K562 (cell line): ENCODE measurements around the gene FTSJ3. TPM values are rescaled to one million over a fixed set of nuclear protein-coding genes. Genes with fewer than 3 reads are reported as not detected.
A peak's percentile ranks its signal among the peaks of the same experiment; 100 is the strongest.

ENCODE experiments used
- BCOR ChIP-seq: fragments of 450-650 bp; IDR thresholded peaks from 2 replicates; pipeline ENCODE4 v1.6.1; 2016
- CBX5 ChIP-seq: IDR thresholded peaks from 2 replicates; pipeline ENCODE4 v1.6.1; 2014; ENCODE audit warnings: low read depth, borderline replicate concordance
- CREBBP ChIP-seq: IDR thresholded peaks from one replicate; pipeline ENCODE4 v1.6.1; 2012; ENCODE audit warnings: low read depth, mild to moderate bottlenecking, control low read depth, inconsistent platforms, low read length
- NR3C1 ChIP-seq: sonication (generic); formaldehyde crosslinking; IDR thresholded peaks from 2 replicates; pipeline ENCODE4 v1.8.1; 2022; ENCODE audit warnings: missing genetic modification reagents
- POLR2H ChIP-seq: IDR thresholded peaks from 2 replicates; pipeline ENCODE4 v1.6.1; 2016; ENCODE audit warnings: missing genetic modification characterization, low read depth, mild to moderate bottlenecking, control low read depth, missing compliant biosample characterization, moderate library complexity
- SIRT6 ChIP-seq: IDR thresholded peaks from one replicate; pipeline ENCODE4 v1.6.1; 2012; ENCODE audit warnings: low read depth, mild to moderate bottlenecking, control low read depth, inconsistent platforms, low read length, moderate library complexity
- SMARCB1 ChIP-seq: IDR thresholded peaks from 2 replicates; pipeline ENCODE4 v1.6.1; 2011; ENCODE audit warnings: improper control_type of control experiment, low read depth; ENCODE audit not compliant: insufficient read length
- TAF15 ChIP-seq: fragments of 200-400 bp; formaldehyde crosslinking; IDR thresholded peaks from 2 replicates; pipeline ENCODE4 v1.6.1; 2017; ENCODE audit warnings: mild to moderate bottlenecking, low read depth, low read length, moderate library complexity
- ZNF143 ChIP-seq: sonication (generic); formaldehyde crosslinking; IDR thresholded peaks from 2 replicates; pipeline ENCODE4 v1.9.0; 2022; ENCODE audit warnings: mild to moderate bottlenecking, missing genetic modification reagents
- polyA plus RNA-seq, 8 experiments: library from polyadenylated mRNA; depleted of rRNA in 4 of 8; stranded (reverse) in 5 of 8; unstranded in 3 of 8; fragments of >200 nt; fragmentation: Nextera tagmentation in 2 of 8; fragmentation: Illumina TruSeq in 1 of 8; extraction: Ambion mirVana in 2 of 8; extraction: Trizol in 1 of 8; gene quantifications; 2 replicates each; pipeline versions ENCODE4 v1.2.1 to v1.2.3, GENCODE V29; 2011 to 2014; ENCODE audit warnings: inconsistent platforms in 1 of 8, missing spikeins in 1 of 8
- total RNA-seq, 7 experiments: library from RNA; depleted of rRNA in 6 of 7; stranded (reverse); fragments of >200 nt in 6 of 7; fragmentation: Illumina TruSeq in 2 of 7; extraction: Trizol in 2 of 7; gene quantifications; 2 replicates each; pipeline versions ENCODE4 v1.2.1 to v1.2.3, GENCODE V29; 2011 to 2021; ENCODE audit warnings: low replicate concordance in 1 of 7
- TF ChIP-seq, protein P1 (sequence below): fragments of 450-650 bp; IDR thresholded peaks from 2 replicates; pipeline ENCODE4 v1.7.1; 2018; ENCODE audit warnings: mild to moderate bottlenecking, low read depth; ENCODE audit not compliant: partially characterized antibody
- TF ChIP-seq, protein P2 (sequence below): IDR thresholded peaks from 3 replicates; pipeline ENCODE4 v1.6.1; 2011; ENCODE audit warnings: borderline replicate concordance, mild to moderate bottlenecking, moderate library complexity; ENCODE audit not compliant: insufficient read length; ENCODE audit errors: extremely low read depth
- TF ChIP-seq, protein P3 (sequence below): fragments of 250-450 bp; sonication (Bioruptor Pico); IDR thresholded peaks from 2 replicates; pipeline ENCODE4 v1.8.0; 2021; ENCODE audit warnings: moderate library complexity, mild to moderate bottlenecking, inconsistent platforms
- TF ChIP-seq, protein P4 (sequence below): sonication (generic); formaldehyde crosslinking; IDR thresholded peaks from 2 replicates; pipeline ENCODE4 v1.8.1; 2023; ENCODE audit warnings: mild to moderate bottlenecking, missing genetic modification reagents
- TF ChIP-seq, protein P5 (sequence below): fragments of 200-800 bp; sonication (Bioruptor generic); IDR thresholded peaks from 2 replicates; pipeline ENCODE4 v1.6.1; 2017; ENCODE audit warnings: missing genetic modification characterization, missing compliant biosample characterization

FTSJ3 gene
- total and polyA plus RNA-seq, 9 of the 15 experiments (the other 6 are each of a cell fraction or from before 2014, with no cell fraction given), result 18.0 to 65.6 (median 52.4) TPM

DNA sequence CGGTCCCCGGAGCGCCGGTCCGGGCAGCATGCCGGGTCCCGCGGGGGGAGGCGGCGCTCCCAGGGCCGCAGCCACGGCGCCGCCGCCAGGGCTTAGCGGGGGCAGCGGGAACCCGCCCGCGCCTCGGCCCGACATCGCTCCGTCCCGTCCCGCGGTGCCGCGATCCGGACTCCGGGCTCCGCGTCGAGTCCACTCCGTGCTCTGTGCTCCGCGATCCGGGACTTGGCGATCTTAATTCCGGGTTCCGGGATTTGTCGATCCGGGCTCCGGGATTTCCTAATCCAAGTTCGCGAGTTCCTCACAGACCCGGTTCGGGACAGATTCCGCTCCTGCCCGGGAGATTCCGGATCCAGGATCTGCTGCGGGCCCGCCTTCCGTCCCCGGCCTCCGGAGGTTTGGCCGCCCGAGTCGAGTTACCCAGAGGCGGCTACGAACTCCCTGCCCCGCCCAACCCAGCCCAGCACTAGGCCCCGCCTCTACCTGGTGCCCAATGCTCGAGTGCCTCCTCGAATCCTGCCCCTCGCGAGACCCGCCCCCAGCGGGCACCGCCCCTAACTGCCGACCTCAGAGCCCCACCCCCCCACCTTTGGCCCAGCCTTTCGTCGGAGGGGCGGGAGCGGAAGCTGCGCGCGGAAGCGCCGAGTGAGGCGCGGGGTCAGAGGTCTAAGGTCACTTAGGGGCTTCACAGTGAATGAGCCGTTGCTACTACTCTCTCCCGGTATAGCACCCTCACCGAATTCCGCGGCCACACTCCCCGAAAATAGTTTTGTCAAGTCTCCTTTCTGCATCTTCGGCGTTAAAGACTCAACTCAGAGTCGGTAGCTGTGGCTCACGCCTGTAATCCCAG is 15.3 kb upstream of the FTSJ3 start, which contains the start of gene SMARCD2 (continued):
- TF ChIP-seq CREBBP (peak; percentile 71), TAF15 (no peak), SIRT6 (no peak), BCOR (peak; percentile 6; the same call in 1 of the 2 replicates), ZNF143 (CRISPR knock-in tag) (0 out of 2 replicates have a peak, but pooled peaks have one; percentile 37), NR3C1 (CRISPR knock-in tag) (no peak), SMARCB1 (peak; percentile 32), POLR2H (no peak), CBX5 (0 out of 2 replicates have a peak, but pooled peaks have one; percentile 70)
- TF ChIP-seq, protein P1, sequence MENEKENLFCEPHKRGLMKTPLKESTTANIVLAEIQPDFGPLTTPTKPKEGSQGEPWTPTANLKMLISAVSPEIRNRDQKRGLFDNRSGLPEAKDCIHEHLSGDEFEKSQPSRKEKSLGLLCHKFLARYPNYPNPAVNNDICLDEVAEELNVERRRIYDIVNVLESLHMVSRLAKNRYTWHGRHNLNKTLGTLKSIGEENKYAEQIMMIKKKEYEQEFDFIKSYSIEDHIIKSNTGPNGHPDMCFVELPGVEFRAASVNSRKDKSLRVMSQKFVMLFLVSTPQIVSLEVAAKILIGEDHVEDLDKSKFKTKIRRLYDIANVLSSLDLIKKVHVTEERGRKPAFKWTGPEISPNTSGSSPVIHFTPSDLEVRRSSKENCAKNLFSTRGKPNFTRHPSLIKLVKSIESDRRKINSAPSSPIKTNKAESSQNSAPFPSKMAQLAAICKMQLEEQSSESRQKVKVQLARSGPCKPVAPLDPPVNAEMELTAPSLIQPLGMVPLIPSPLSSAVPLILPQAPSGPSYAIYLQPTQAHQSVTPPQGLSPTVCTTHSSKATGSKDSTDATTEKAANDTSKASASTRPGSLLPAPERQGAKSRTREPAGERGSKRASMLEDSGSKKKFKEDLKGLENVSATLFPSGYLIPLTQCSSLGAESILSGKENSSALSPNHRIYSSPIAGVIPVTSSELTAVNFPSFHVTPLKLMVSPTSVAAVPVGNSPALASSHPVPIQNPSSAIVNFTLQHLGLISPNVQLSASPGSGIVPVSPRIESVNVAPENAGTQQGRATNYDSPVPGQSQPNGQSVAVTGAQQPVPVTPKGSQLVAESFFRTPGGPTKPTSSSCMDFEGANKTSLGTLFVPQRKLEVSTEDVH, result peak; percentile 12
- TF ChIP-seq, protein P2, sequence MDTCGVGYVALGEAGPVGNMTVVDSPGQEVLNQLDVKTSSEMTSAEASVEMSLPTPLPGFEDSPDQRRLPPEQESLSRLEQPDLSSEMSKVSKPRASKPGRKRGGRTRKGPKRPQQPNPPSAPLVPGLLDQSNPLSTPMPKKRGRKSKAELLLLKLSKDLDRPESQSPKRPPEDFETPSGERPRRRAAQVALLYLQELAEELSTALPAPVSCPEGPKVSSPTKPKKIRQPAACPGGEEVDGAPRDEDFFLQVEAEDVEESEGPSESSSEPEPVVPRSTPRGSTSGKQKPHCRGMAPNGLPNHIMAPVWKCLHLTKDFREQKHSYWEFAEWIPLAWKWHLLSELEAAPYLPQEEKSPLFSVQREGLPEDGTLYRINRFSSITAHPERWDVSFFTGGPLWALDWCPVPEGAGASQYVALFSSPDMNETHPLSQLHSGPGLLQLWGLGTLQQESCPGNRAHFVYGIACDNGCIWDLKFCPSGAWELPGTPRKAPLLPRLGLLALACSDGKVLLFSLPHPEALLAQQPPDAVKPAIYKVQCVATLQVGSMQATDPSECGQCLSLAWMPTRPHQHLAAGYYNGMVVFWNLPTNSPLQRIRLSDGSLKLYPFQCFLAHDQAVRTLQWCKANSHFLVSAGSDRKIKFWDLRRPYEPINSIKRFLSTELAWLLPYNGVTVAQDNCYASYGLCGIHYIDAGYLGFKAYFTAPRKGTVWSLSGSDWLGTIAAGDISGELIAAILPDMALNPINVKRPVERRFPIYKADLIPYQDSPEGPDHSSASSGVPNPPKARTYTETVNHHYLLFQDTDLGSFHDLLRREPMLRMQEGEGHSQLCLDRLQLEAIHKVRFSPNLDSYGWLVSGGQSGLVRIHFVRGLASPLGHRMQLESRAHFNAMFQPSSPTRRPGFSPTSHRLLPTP, result no peak
- TF ChIP-seq, protein P3, sequence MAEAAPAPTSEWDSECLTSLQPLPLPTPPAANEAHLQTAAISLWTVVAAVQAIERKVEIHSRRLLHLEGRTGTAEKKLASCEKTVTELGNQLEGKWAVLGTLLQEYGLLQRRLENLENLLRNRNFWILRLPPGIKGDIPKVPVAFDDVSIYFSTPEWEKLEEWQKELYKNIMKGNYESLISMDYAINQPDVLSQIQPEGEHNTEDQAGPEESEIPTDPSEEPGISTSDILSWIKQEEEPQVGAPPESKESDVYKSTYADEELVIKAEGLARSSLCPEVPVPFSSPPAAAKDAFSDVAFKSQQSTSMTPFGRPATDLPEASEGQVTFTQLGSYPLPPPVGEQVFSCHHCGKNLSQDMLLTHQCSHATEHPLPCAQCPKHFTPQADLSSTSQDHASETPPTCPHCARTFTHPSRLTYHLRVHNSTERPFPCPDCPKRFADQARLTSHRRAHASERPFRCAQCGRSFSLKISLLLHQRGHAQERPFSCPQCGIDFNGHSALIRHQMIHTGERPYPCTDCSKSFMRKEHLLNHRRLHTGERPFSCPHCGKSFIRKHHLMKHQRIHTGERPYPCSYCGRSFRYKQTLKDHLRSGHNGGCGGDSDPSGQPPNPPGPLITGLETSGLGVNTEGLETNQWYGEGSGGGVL (CRISPR knock-in tag), result no peak
- TF ChIP-seq, protein P4, sequence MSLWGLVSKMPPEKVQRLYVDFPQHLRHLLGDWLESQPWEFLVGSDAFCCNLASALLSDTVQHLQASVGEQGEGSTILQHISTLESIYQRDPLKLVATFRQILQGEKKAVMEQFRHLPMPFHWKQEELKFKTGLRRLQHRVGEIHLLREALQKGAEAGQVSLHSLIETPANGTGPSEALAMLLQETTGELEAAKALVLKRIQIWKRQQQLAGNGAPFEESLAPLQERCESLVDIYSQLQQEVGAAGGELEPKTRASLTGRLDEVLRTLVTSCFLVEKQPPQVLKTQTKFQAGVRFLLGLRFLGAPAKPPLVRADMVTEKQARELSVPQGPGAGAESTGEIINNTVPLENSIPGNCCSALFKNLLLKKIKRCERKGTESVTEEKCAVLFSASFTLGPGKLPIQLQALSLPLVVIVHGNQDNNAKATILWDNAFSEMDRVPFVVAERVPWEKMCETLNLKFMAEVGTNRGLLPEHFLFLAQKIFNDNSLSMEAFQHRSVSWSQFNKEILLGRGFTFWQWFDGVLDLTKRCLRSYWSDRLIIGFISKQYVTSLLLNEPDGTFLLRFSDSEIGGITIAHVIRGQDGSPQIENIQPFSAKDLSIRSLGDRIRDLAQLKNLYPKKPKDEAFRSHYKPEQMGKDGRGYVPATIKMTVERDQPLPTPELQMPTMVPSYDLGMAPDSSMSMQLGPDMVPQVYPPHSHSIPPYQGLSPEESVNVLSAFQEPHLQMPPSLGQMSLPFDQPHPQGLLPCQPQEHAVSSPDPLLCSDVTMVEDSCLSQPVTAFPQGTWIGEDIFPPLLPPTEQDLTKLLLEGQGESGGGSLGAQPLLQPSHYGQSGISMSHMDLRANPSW (CRISPR knock-in tag), result peak; percentile 73; the same call in 1 of the 2 replicates
- TF ChIP-seq, protein P5, sequence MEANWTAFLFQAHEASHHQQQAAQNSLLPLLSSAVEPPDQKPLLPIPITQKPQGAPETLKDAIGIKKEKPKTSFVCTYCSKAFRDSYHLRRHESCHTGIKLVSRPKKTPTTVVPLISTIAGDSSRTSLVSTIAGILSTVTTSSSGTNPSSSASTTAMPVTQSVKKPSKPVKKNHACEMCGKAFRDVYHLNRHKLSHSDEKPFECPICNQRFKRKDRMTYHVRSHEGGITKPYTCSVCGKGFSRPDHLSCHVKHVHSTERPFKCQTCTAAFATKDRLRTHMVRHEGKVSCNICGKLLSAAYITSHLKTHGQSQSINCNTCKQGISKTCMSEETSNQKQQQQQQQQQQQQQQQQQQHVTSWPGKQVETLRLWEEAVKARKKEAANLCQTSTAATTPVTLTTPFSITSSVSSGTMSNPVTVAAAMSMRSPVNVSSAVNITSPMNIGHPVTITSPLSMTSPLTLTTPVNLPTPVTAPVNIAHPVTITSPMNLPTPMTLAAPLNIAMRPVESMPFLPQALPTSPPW (CRISPR knock-in tag), result peak; percentile 91
